HL-60 (cell line): ENCODE data around the gene KCNAB1.
"Not testable (repeated sequence)": the region's sequence is repeated elsewhere in the genome, so short reads cannot be mapped to it uniquely, and the experiment has no call there.

Experiments used
- GABPA ChIP-seq: IDR thresholded peaks from 2 replicates; pipeline ENCODE4 v1.6.1; 2012; ENCODE audit warnings: low read depth
- POLR2AphosphoS5 ChIP-seq: IDR thresholded peaks from 2 replicates; pipeline ENCODE4 v1.6.1; 2012; ENCODE audit warnings: low read depth
- TF ChIP-seq, protein P1 (sequence below): IDR thresholded peaks from one replicate; pipeline ENCODE4 v1.5.1; 2011; ENCODE audit warnings: low read length, control low read depth, inconsistent platforms; ENCODE audit not compliant: insufficient read depth

- TF ChIP-seq, protein P1, sequence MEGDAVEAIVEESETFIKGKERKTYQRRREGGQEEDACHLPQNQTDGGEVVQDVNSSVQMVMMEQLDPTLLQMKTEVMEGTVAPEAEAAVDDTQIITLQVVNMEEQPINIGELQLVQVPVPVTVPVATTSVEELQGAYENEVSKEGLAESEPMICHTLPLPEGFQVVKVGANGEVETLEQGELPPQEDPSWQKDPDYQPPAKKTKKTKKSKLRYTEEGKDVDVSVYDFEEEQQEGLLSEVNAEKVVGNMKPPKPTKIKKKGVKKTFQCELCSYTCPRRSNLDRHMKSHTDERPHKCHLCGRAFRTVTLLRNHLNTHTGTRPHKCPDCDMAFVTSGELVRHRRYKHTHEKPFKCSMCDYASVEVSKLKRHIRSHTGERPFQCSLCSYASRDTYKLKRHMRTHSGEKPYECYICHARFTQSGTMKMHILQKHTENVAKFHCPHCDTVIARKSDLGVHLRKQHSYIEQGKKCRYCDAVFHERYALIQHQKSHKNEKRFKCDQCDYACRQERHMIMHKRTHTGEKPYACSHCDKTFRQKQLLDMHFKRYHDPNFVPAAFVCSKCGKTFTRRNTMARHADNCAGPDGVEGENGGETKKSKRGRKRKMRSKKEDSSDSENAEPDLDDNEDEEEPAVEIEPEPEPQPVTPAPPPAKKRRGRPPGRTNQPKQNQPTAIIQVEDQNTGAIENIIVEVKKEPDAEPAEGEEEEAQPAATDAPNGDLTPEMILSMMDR, result not testable (repeated sequence)
- TF ChIP-seq GABPA, POLR2AphosphoS5: not testable (repeated sequence)
Measured at GRCh38 chr3:156194945-156195344, 74.6 kb downstream of the KCNAB1 start.
